GM12878 (cell line): Measurements from ENCODE around the gene RGCC.
"Not testable (repeated sequence)": the region's sequence is repeated elsewhere in the genome, so short reads cannot be mapped to it uniquely, and the experiment has no call there.

Source experiments
- BCL3 ChIP-seq: IDR thresholded peaks from 2 replicates; pipeline ENCODE4 v1.6.1; 2011; ENCODE audit warnings: borderline replicate concordance, low read depth, mild to moderate bottlenecking, moderate library complexity, low read length; ENCODE audit not compliant: insufficient read depth, poor library complexity, severe bottlenecking
- CTCF ChIP-seq, 3 experiments: IDR thresholded peaks in 2 of 3; conservative IDR thresholded peaks in 1 of 3; 2 replicates each; pipeline ENCODE4 v1.5.1; 2011; ENCODE audit warnings: low read depth in 3 of 3, low read length in 3 of 3, mild to moderate bottlenecking in 3 of 3, control low read depth in 2 of 3, moderate library complexity in 2 of 3, inconsistent platforms in 1 of 3, mixed read lengths in 1 of 3; ENCODE audit not compliant: control insufficient read depth in 2 of 3, insufficient read depth in 1 of 3; ENCODE audit errors: extremely low read depth in 1 of 3
- HCFC1 ChIP-seq: fragments of 150-350 bp; IDR thresholded peaks from 2 replicates; pipeline ENCODE4 v1.6.1; 2014; ENCODE audit warnings: low read length
- JUNB ChIP-seq: IDR thresholded peaks from 2 replicates; pipeline ENCODE4 v1.6.1; 2016; ENCODE audit warnings: antibody characterized with exemption, mild to moderate bottlenecking
- MAX ChIP-seq: IDR thresholded peaks from 2 replicates; pipeline ENCODE4 v1.6.1; 2012; ENCODE audit warnings: low read depth, low read length, improper control_type of control experiment
- NFYB ChIP-seq: IDR thresholded peaks from 2 replicates; pipeline ENCODE4 v1.6.1; 2011; ENCODE audit warnings: low read depth, mild to moderate bottlenecking, low read length, improper control_type of control experiment, moderate library complexity; ENCODE audit not compliant: insufficient read depth
- PML ChIP-seq: IDR thresholded peaks from 2 replicates; pipeline ENCODE4 v1.6.1; 2012; ENCODE audit warnings: low read length, inconsistent platforms
- POLR2A ChIP-seq: IDR thresholded peaks from 2 replicates; pipeline ENCODE4 v1.6.1; 2011; ENCODE audit warnings: low read depth, mild to moderate bottlenecking, low read length
- POLR2AphosphoS5 ChIP-seq: IDR thresholded peaks from 2 replicates; pipeline ENCODE4 v1.6.1; 2011; ENCODE audit warnings: mild to moderate bottlenecking, low read length, inconsistent platforms
- SP1 ChIP-seq: IDR thresholded peaks from one replicate; pipeline ENCODE4 v1.6.1; 2011; ENCODE audit warnings: low read depth, low read length
- TCF7 ChIP-seq: IDR thresholded peaks from 2 replicates; pipeline ENCODE4 v1.6.1; 2014; ENCODE audit warnings: antibody characterized with exemption, borderline replicate concordance

- not testable (repeated sequence) for TF ChIP-seq HCFC1; CTCF (IDR thresholded peaks at IDR 0.05 in 2 of 3, conservative IDR thresholded peaks at IDR 0.05 in 1 of 3; ENCODE audit: control insufficient read depth in 2 of 3, extremely low read depth in 1 of 3, insufficient read depth in 1 of 3, low read depth in 3 of 3, low read length in 3 of 3); NFYB; POLR2A; POLR2AphosphoS5; PML; JUNB; SP1; MAX; TCF7; BCL3
These were observed 34.1 kb upstream of the RGCC start for GRCh38 chr13:41423259-41423658.
